Measurements from ENCODE around the gene SENP1. TPM values are rescaled to one million over a fixed set of nuclear protein-coding genes. Genes with fewer than 3 reads are reported as not detected.

The SENP1 gene
- total and polyA plus RNA-seq, 3 experiments from 2014 or later, result 13.4 to 58.8 (median 57.3) TPM

GRCh38 chr12:48045061-48045846 is 60.6 kb downstream of the SENP1 start:
- H3K27ac Mint-ChIP-seq, result peak overlapping the region in 1 of 8 donors; percentile 1
- Histone ChIP-seq H3K27me3 (ENCODE audit: insufficient read depth, low read length, poor library complexity, severe bottlenecking) (no peaks in the 10 kb centered on the region), H3K4me1 (ENCODE audit: insufficient read depth, low read length) (no peaks in the 10 kb centered on the region), H3K4me3 (ENCODE audit: low read length) (no peak overlapping the region), H3K27ac (ENCODE audit: low read depth, low read length) (no peak overlapping the region), H3K9me3 (ENCODE audit: low read length) (no peaks in the 10 kb centered on the region), H3K36me3 (ENCODE audit: insufficient read depth, low read length) (peaks cover 37% of the 10 kb centered on the region)
- no peak overlapping the region for H3K4me3 Mint-ChIP-seq
- no peaks in the 10 kb centered on the region for H3K9me3 Mint-ChIP-seq
- no peaks in the 10 kb centered on the region for H3K27me3 Mint-ChIP-seq
- DNase-seq, result no peak
- CTCF ChIA-PET, result interaction anchor here (1.0 kb wide), 1 partner anchor 21 kb away, joined by 3 read pairs; no protein-coding TSS in a partner anchor
- peaks cover 0 to 76% (median 10%) of the 10 kb centered on the region in 3 donors for H3K36me3 Mint-ChIP-seq
- POLR2A ChIA-PET, result no interaction called here
- H3K4me1 Mint-ChIP-seq, result no peaks in the 10 kb centered on the region

GRCh38 chr12:48044396-48044795 is 61.5 kb downstream of the SENP1 start:
- Mint-ChIP-seq H3K36me3 (peaks cover 0 to 68% (median 10%) of the 10 kb centered on the region in 3 donors), H3K27ac (no peak overlapping the region), H3K9me3 (no peaks in the 10 kb centered on the region), H3K27me3 (no peaks in the 10 kb centered on the region), H3K4me3 (no peak overlapping the region), H3K4me1 (no peaks in the 10 kb centered on the region)
- Histone ChIP-seq H3K27ac (ENCODE audit: low read depth, low read length) (no peak overlapping the region), H3K4me1 (ENCODE audit: insufficient read depth, low read length) (no peaks in the 10 kb centered on the region), H3K9me3 (ENCODE audit: low read length) (no peaks in the 10 kb centered on the region), H3K27me3 (ENCODE audit: insufficient read depth, low read length, poor library complexity, severe bottlenecking) (no peaks in the 10 kb centered on the region), H3K36me3 (ENCODE audit: insufficient read depth, low read length) (peaks cover 34% of the 10 kb centered on the region), H3K4me3 (ENCODE audit: low read length) (no peak overlapping the region)
- ChIA-PET POLR2A (no interaction called here), CTCF (no interaction called here)
- no peak for DNase-seq

- Mint-ChIP-seq H3K4me1 (no peaks in the 10 kb centered on the region), H3K36me3 (peaks cover 0 to 62% (median 10%) of the 10 kb centered on the region in 3 donors), H3K9me3 (no peaks in the 10 kb centered on the region), H3K4me3 (no peak overlapping the region), H3K27me3 (no peaks in the 10 kb centered on the region), H3K27ac (peak overlapping the region in 1 of 8 donors; percentile 8)
- CTCF ChIA-PET, result no interaction called here
- Histone ChIP-seq H3K4me3 (ENCODE audit: low read length) (no peak overlapping the region), H3K27me3 (ENCODE audit: insufficient read depth, low read length, poor library complexity, severe bottlenecking) (no peaks in the 10 kb centered on the region), H3K9me3 (ENCODE audit: low read length) (no peaks in the 10 kb centered on the region), H3K4me1 (ENCODE audit: insufficient read depth, low read length) (no peaks in the 10 kb centered on the region), H3K36me3 (ENCODE audit: insufficient read depth, low read length) (peaks cover 33% of the 10 kb centered on the region), H3K27ac (ENCODE audit: low read depth, low read length) (no peak overlapping the region)
- POLR2A ChIA-PET, result no interaction called here
- DNase-seq, result no peak
Measured at GRCh38 chr12:48043771-48044170, 62.1 kb downstream of the SENP1 start.

DNA sequence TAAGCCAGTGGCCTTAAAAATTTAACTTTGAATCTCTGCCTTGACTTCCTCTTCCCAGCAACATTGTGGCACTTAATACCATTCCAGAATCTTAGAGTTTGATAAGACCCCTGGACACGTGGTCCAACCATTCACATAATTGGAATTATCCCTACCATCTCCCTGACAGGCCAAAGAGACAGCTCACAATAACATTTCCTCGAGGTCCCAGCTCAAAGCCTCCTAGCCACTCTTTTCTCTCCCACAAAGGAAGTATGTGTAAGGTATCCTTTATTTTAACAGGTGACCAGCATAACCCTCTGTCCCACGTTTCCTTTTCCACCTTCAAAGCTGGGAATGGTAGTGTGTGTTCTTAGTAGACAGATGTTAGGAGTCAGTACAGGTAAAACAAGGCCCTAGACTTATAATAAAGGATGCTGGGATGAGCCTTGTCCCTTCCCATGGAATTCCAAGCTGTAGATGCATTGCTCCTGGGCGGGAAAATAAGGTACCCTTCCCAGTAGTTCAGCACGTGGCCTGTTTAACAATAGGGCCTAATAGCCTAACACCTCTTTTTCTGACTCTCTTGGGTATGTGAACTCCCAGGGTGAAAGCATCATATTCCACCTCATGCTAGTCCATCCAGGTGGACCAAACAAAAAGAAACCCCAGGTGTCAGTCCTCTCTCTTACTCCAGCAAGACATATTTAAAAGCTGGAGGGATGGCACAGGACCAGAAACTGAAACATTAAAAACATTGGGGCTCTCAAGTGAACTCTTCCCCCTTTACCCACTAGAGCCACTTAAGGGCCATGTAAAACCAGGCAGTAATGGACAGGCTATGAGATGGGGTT is 64.1 kb downstream of the SENP1 start:
- H3K27ac ChIP-seq (ENCODE audit: low read depth, low read length), result no peak overlapping the region
- Mint-ChIP-seq H3K36me3 (peaks cover 0 to 43% (median 2%) of the 10 kb centered on the region in 3 donors), H3K4me3 (no peak overlapping the region), H3K27me3 (no peaks in the 10 kb centered on the region), H3K27ac (peak overlapping the region in 1 of 8 donors; percentile 55), H3K9me3 (no peaks in the 10 kb centered on the region), H3K4me1 (peaks cover 3 to 8% (median 7%) of the 10 kb centered on the region in 3 donors)
- no peaks in the 10 kb centered on the region for H3K27me3 ChIP-seq (ENCODE audit: insufficient read depth, low read length, poor library complexity, severe bottlenecking)
- no peaks in the 10 kb centered on the region for H3K9me3 ChIP-seq (ENCODE audit: low read length)
- CTCF ChIA-PET, result no interaction called here
- POLR2A ChIA-PET, result no interaction called here
- DNase-seq, result no peak
- peaks cover 22% of the 10 kb centered on the region for H3K36me3 ChIP-seq (ENCODE audit: insufficient read depth, low read length)
- H3K4me1 ChIP-seq (ENCODE audit: insufficient read depth, low read length), result no peaks in the 10 kb centered on the region
- no peak overlapping the region for H3K4me3 ChIP-seq (ENCODE audit: low read length)

DNA sequence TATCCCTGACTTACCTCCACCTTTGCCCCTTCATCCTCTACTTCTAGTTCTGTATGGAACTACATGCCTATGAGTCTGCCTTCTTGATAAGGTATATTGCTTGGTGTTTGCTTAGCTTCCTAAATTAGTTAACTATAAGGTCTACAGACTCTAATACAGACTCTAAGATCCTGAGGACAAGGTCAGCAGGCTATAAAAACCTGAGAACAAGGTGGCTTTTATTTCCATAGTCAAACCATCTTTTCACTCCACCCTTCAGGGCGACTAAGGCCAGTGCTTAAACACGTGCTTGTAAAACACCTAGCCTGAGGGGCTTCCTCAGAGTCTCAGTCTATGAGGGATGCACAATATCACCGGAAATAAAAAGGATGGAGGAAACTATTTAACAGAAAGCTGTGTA is 65.5 kb downstream of the SENP1 start:
- no peaks in the 10 kb centered on the region for H3K9me3 ChIP-seq (ENCODE audit: low read length)
- CTCF ChIA-PET, result no interaction called here
- POLR2A ChIA-PET, result no interaction called here
- no peak overlapping the region for H3K4me3 ChIP-seq (ENCODE audit: low read length)
- Mint-ChIP-seq H3K36me3 (peaks cover 0 to 28% (median 0%) of the 10 kb centered on the region in 3 donors), H3K27me3 (no peaks in the 10 kb centered on the region), H3K4me1 (peaks cover 3 to 8% (median 7%) of the 10 kb centered on the region in 3 donors), H3K27ac (no peak overlapping the region), H3K9me3 (no peaks in the 10 kb centered on the region), H3K4me3 (no peak overlapping the region)
- no peak for DNase-seq
- H3K27ac ChIP-seq (ENCODE audit: low read depth, low read length), result no peak overlapping the region
- H3K36me3 ChIP-seq (ENCODE audit: insufficient read depth, low read length), result peaks cover 11% of the 10 kb centered on the region
- H3K27me3 ChIP-seq (ENCODE audit: insufficient read depth, low read length, poor library complexity, severe bottlenecking), result no peaks in the 10 kb centered on the region
- no peaks in the 10 kb centered on the region for H3K4me1 ChIP-seq (ENCODE audit: insufficient read depth, low read length)

- no peak for DNase-seq
- POLR2A ChIA-PET, result no interaction called here
- no peak overlapping the region for H3K4me3 ChIP-seq (ENCODE audit: low read length)
- H3K4me1 Mint-ChIP-seq, result peaks cover 3 to 8% (median 7%) of the 10 kb centered on the region in 3 donors
- H3K36me3 ChIP-seq (ENCODE audit: insufficient read depth, low read length), result no peaks in the 10 kb centered on the region
- H3K9me3 Mint-ChIP-seq, result no peaks in the 10 kb centered on the region
- no peaks in the 10 kb centered on the region for H3K27me3 ChIP-seq (ENCODE audit: insufficient read depth, low read length, poor library complexity, severe bottlenecking)
- H3K27ac ChIP-seq (ENCODE audit: low read depth, low read length), result no peak overlapping the region
- CTCF ChIA-PET, result no interaction called here
- no peak overlapping the region for H3K4me3 Mint-ChIP-seq
- peak overlapping the region in 2 of 8 donors; percentile 14 to 40 for H3K27ac Mint-ChIP-seq
- H3K27me3 Mint-ChIP-seq, result no peaks in the 10 kb centered on the region
- H3K4me1 ChIP-seq (ENCODE audit: insufficient read depth, low read length), result no peaks in the 10 kb centered on the region
- H3K9me3 ChIP-seq (ENCODE audit: low read length), result no peaks in the 10 kb centered on the region
- H3K36me3 Mint-ChIP-seq, result peaks cover 0 to 17% (median 0%) of the 10 kb centered on the region in 3 donors
Measured at GRCh38 chr12:48039151-48039550, 66.7 kb downstream of the SENP1 start.

DNA sequence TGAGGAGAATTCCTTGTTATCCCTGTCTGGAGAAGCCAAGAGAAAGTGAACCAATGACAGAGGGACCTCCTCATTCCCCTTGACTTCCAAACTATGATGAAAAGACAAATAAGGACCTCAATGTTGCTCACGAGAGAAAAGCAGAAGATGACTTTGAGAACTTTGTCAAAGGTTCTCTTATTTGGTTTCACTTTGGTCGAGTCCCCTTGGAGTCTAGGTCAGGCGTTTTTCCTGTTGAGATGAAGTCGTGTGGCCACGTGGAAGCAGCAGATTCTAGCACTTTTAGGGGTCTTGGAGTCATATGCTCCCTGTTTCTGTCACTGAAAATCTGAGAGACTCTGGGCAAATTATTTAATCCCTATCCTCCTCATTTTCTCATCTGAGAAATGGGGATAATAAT is 67.8 kb downstream of the SENP1 start:
- Histone ChIP-seq H3K4me1 (ENCODE audit: insufficient read depth, low read length) (no peaks in the 10 kb centered on the region), H3K9me3 (ENCODE audit: low read length) (no peaks in the 10 kb centered on the region), H3K27me3 (ENCODE audit: insufficient read depth, low read length, poor library complexity, severe bottlenecking) (no peaks in the 10 kb centered on the region), H3K4me3 (ENCODE audit: low read length) (no peak overlapping the region), H3K27ac (ENCODE audit: low read depth, low read length) (no peak overlapping the region), H3K36me3 (ENCODE audit: insufficient read depth, low read length) (no peaks in the 10 kb centered on the region)
- Mint-ChIP-seq H3K4me3 (peak overlapping the region in 1 of 7 donors; percentile 67), H3K9me3 (no peaks in the 10 kb centered on the region), H3K27me3 (no peaks in the 10 kb centered on the region), H3K27ac (peak overlapping the region in 1 of 8 donors; percentile 95), H3K36me3 (peaks cover 0 to 7% (median 0%) of the 10 kb centered on the region in 3 donors), H3K4me1 (peaks cover 3 to 8% (median 7%) of the 10 kb centered on the region in 3 donors)
- no peak for DNase-seq
- CTCF ChIA-PET, result no interaction called here
- POLR2A ChIA-PET, result no interaction called here

DNA sequence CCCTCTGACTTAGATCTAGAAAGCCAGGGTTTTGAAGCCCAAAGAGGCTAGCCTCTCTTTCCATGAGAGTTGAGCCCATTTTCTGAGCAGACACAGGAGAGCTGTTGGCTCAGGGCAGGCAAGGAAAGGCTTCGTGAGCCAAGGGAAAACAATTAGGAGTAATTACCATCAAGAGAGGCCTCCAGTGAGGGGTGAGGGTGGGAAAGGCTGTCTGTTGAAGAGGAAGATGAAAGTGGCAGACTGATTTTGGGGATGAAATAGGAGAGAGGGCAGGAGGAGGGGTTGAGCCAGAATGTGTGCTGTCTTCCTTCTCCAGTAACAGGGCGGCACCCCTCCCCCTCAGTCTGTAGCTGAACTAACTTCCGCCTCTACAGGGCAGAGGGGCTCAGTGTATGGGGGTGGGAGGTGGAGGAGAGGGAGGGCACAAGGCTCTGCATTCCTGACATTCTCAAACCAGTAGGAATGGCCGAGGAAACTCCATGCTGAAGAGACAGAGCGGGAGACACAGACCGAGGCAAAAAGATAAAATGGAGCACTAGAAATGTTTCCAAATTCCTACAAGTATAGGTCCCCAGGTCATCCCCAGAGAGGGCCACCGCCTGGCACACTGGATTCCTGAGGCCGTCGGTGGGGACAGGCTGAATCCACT is 68.5 kb downstream of the SENP1 start:
- POLR2A ChIA-PET, result no interaction called here
- no peak overlapping the region for H3K27ac ChIP-seq (ENCODE audit: low read depth, low read length)
- peak overlapping the region in 1 of 7 donors; percentile 67 for H3K4me3 Mint-ChIP-seq
- H3K27me3 Mint-ChIP-seq, result no peaks in the 10 kb centered on the region
- no peaks in the 10 kb centered on the region for H3K27me3 ChIP-seq (ENCODE audit: insufficient read depth, low read length, poor library complexity, severe bottlenecking)
- peak overlapping the region in 1 of 8 donors; percentile 95 for H3K27ac Mint-ChIP-seq
- H3K36me3 ChIP-seq (ENCODE audit: insufficient read depth, low read length), result no peaks in the 10 kb centered on the region
- no peaks in the 10 kb centered on the region for H3K9me3 ChIP-seq (ENCODE audit: low read length)
- H3K4me1 Mint-ChIP-seq, result peaks cover 3 to 8% (median 7%) of the 10 kb centered on the region in 3 donors
- H3K4me3 ChIP-seq (ENCODE audit: low read length), result no peak overlapping the region
- no peak for DNase-seq
- H3K4me1 ChIP-seq (ENCODE audit: insufficient read depth, low read length), result no peaks in the 10 kb centered on the region
- H3K9me3 Mint-ChIP-seq, result no peaks in the 10 kb centered on the region
- CTCF ChIA-PET, result no interaction called here
- H3K36me3 Mint-ChIP-seq, result peaks cover 0 to 2% (median 0%) of the 10 kb centered on the region in 3 donors

Measured in CD8-positive, alpha-beta memory T cell (primary cell).